ENCODE measurements around the gene ERVK3-1.
"Not testable (repeated sequence)": the region's sequence is repeated elsewhere in the genome, so short reads cannot be mapped to it uniquely, and the experiment has no call there.

Gene ERVK3-1

DNA sequence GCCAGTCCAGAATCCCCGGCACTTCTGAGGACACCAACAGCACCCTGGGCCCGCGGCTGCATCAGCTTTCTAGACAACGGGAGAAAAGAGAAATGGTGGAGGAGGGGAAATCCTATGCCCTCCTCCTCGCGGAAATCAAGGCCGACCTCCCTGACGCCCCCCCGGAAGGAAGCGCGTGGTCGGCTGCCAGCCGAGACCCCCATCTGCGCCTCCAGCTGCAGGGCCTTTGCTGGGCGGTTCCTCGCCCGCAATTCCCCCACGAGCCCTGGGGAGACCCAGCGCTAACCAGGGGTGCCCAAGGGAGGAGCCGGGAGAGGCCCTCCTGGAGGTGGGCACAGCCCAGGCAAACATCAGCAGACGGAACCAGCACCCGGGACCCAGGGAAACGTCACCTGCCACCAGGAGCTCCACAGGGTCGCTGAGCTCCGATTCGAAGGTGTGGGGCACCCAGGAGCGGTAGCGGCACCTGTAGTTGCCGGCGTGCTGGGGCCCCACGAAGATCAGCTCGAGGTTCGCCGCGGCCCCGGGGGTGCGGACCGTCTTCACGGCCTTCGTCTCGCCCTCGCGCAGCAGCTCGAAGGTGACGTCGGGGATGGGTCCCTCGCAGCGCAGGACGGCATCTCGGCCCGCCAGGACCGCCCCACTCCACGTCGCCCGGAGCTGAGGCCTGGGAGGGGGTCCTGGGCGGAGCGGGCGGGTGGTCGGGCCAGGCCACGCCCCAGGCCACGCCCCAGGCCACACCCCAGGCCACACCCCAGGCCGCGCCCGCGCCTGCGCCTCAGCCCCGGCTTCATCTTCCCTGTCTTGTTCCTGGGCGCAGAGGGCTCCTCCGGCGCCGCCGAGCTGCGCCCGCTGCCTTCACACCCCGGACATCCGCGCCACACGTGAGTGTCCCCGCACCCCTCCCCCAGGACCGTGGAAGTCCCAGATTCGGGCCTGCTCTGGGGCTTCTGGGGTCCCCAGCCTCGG lies 42.1 kb downstream of the ERVK3-1 start:
- DNase-seq, result peak; percentile 32 to 35

DNA sequence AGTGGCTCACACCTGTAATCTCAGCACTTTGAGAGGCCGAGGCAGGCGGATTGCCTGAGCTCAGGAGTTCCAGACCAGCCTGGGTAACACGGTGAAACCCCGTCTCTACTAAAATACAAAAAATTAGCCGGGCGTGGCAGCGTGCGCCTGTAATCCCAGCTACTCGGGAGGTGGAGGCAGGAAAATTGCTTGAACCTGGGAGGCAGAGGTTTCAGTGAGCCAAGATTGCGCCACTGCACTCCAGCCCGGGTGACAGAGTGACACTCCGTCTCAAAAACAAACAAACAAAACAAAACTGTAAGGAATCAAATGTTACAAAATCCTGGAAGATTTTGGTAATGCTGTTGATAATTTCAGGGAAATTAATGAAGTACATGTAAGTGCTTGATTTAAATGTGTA lies 42.9 kb downstream of the ERVK3-1 start:
- not testable (repeated sequence) for DNase-seq

DNA sequence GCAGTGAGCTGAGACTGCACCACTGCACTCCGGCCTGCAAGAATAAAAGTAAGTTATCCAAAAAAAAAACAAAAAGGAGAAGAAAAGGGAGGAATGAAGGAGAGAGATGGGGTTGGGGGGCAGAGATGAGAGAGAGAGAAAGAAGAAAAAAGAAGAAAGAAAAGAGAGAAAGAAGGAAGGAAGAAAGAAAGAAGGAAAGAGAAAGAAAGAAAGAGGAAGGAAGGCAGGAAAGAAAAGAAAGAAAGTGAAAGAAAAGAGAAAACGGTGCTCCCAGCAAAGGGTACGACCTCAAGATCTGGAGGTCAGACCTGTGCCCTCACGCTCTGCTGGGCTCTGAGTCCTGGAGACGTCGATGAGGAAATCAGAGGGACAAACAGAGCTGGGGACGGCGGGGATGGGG lies 44.4 kb downstream of the ERVK3-1 start:
- DNase-seq, result no peak

DNA sequence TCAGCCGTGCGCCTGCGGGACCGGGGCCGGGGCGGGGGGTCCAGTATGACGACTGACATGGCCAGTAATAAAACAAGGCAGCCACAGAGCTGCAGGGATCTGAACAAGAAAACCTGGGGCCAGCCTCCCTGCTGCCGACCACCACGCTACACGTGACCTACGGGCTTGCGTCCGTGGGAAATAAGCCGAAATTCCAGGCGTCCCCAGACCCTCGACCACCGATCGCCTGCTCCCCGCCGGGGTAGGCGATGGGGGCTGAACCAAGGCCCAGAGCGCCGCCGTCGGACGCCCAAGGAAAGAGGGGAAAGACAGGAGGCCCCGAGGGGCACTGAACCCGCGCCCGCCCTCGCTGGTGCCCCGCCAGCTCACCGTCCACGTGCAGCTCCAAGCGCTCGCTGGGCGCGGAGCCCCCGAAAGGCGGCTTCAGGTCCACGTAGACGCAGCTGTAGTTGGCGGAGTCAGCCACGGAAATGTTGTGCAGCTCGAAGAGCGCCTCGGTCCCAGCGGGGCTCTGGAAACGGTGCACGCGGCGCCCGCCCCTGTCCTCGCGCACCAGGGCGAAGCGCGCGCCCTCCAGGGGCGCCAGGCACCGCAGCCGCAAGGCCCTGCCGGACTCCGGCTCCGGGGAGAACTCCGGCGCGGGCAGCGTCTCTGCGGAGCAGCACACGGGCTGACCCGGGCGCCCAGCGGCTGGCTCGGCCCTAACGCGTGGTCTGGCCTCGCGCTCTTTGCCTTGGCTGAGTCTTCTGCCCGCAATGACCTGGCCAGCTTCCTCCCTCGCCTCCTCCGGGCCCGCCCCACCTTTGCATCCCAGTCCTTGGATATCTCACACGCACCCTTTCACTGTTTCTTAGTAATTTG lies 45.1 kb downstream of the ERVK3-1 start:
- no peak for DNase-seq

DNA sequence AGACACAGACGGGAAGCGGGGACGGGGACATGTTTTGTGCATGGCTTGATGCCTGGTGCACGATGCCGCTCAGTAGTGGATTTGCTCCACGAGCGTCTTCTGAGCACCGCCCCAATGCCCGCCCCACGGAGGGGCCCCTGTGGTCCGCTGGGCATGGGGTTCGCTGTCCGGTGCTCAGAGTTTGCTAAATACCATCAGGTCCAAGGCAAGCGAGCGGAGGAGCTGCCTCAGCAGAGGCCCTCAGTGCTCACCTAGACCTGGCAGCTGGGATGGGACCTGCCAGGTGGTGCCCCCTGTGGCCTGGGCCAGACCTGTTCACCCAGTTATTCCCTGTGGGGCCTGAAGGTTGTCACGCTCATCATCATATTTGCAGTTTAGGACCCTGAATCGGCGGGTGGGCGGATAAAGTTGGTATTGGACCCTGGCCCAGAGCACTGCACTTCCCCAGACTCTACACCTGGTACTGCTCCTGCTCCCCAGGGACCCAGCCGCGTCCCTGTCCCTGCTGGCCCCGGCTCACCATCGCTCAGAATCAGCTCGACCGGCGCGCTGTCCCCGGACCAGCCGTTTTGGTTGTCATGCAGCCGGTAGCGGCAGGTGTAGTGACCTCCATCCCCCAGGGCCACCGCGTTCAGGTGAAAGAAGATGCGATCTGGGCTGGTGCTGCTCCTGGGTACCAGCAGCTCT lies 45.8 kb downstream of the ERVK3-1 start:
- DNase-seq, result no peak

DNA sequence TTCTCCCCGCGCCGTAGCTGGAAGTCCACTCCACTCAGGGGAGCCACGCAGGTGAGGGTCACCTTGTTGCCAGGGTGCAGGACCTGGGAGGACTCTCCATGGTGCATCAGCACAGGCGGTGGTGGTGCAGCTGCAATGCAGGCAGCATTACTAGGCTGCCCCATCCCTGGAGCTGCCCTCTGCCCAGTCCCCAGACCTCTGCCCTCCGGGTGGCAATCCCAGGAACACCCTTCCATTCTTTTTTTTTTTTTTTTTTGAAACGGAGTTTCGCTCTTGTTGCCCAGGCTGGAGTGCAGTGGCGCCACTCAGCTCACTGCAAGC lies 46.3 kb downstream of the ERVK3-1 start:
- DNase-seq, result no peak

DNA sequence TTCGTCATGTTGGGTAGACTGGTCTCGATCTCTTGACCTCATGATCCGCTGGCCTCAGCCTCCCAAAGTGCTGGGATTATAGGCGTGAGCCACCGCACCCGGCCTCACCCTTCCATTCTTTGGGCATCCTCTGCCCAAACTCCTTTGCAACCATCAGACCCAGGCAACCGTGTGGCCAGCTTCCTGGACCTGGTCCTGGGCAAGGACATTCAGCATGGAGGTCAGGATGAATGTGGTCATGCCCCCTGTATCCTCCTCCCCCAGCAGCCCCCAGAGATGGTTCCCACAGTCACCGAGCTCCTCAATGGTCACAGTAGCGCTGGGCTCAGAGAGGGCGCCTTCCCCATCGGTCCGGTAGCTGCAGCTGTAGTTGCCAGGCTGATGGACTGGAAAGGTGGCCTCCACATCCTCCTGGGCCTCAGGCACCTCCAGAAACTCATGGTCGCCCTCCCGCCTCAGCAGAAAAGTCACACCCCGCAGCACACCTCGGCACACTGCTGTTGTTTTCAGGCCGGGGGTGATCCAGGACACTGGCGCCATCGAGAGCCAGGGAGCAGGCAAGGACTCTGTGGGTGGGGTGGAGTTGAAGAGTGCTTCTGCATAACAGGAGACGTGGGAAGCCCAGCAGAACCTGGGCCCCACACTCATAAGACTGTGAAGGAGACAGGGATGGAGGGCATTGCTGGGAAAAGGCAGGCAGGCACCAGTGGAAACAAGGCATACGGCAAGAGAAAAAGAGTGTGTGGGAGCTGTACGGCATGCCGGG lies 47.0 kb downstream of the ERVK3-1 start:
- DNase-seq, result no peak

DNA sequence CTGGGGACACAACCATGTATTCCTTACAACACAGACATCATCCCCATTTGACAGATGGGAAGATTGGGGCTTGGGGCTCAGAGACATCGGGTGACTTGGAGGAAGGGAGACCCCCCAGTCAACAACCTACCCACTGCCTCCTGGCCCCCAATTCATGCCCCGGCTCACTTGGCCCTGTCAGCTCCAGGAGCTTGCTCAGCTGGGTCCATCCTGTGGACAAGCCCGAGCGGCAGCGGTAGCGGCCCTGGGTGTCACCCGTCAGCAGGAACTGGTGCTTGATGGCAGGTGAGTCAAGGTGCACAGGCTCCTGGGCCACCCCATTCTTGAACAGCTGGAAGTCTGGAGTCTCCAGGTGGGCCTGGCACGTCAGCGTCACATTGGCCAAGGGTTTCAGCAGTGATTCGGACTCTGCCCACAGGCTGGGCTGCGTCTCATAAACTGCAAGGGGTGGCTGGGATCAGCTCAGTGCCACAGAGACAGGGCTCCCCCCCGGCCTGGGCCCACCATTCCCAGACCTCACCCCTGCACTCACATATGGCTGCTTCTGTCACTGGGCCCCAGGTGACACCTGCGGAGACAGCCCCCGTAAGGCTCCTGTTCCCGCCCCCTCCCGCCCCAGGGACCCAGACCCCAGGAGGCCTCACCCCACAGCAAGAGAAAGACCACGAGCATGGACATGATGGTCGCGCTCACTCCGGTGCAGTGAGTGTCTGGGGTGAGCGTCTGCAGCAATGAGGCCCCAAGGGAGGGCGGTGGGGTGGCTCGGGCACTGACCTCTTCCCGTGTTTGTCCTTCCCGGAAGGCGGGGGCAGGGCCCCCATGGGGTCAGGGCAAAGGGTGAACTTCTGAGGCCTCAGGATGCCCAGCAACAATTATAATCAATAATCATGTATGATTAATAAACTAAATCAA lies 47.8 kb downstream of the ERVK3-1 start, which contains the start of gene A1BG:
TSS of gene A1BG (minus strand) at position 733 of the 912 bp plus-strand sequence. CDS start at position 678, 55 bp downstream.
- DNase-seq, result no peak

DNA sequence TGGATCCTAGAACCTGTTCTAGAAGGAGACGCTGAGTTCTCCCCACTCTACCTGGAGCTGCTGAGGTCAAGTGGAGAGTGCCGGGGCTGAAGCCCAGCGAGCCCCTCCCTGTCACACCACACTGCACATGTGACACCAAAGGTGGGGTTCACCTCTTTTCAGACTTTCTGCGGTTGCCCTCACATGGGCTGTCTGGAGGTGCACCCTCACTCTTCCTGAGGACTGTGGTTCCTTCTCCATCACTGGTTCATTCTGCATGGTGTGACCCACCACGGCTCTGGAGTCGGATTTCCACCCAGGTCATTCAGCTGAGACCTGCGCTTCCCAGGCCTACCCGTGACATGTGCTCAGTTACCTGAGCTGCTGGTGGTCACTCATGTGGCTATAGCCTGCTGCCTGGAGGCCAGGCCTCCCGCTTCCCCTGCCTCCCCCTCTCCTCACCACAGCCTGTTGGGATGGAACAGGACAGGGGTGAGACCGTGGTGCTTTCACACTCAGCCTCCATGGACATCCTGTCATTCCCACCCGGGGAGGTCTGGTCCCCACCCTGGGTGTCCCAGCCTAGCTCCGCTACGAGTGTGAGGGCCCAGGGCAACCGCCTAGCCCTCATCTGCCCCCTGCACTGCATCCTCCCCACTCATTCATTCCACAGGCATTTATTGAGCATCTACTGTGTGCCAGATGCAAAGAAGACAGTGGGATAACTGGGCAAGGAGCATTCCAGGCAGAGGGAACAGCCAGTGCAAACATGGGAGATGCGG lies 48.7 kb downstream of the ERVK3-1 start:
- no peak for DNase-seq

DNA sequence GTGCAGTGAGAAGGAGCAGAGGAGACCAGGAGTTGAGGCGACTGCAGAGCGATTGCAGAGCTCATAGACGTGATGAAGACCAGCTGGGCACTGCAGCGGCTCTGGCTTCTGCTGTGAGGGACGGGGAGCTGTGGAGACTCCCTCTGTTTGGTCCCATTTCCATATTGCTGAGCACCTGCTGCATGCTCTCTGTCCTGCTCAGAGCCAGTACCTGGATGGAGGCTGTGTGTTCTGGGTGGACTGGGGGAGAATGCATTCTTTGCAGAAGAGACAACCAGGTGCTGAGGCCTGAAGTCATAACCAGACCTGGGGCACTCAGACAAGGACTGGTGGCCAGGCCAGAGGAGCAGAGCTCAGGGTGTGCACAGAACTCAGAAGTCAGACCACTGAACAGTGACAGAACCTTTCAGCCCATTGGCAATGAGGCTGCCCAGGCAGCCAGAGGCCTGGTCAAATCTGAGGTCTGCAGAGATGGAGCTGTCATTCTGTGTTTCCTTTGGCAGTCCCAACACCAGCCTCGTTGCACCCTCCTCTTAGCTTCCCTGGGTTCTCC lies 49.4 kb downstream of the ERVK3-1 start:
- DNase-seq, result no peak

DNA sequence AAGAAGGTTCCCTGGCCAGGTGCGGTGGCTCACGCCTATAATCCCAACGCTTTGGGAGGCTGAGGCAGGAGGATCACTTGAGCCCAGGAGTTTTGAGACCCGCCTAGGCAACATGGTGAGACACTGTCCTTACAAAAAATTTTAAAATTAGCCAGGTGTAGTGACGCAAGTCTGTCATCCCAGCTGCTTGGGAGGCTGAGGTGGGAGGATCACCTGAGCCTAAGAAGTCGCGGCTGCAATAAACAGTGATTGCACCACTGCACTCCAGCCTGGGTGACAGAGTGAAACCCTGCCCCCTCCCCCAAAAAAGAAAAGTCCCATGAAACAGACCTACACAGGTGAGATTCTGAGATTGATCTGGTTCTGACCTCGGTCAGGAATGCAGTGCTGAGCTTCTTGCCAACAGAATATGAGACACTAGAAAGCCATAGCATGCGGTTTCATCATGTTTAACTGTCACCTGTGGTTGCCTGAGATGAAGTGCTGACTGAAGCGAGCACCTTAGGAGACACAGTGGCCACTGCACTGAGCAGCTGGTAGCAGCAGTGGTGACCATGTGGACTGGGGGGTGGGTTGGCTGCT lies 50.1 kb downstream of the ERVK3-1 start:
- DNase-seq, result no peak

DNA sequence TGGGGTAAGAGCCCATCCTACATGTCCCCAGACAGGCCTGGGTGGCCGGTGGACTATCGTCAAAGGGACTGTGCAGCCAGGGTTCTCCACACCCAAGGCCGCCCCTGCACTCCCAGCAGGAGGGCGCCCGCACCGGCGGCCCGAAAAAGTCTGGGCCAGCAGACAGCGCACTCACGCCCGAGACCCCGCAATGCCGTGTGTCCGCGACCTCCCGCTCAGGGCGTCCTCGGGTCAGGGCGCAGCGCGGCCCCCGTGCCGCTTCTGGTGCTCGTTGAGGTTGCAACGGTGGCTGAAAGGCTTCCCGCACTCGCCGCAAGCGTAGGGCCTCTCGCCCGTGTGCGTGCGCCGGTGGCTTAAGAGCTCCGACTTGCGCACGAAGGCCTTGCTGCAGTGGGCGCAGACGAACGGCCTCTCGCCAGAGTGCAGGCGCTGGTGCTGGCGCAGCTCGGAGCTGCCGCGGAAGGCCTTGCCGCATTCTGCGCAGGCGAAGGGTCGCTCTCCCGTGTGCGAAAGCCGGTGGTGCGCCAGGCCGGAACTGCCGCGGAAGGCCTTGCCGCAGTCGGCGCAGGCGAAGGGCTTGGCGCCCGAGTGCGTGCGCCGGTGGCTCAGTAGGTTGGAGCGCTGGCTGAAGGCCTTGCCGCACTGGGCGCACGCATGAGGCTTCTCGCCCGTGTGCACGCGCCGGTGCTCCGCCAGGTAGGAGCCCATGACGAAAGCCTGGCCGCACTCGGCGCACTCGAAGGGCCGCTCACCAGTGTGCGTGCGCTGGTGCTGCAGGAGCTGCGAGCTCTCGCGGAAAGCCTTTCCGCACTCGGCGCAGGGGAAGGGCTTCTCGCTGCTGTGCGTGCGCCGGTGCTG lies 51.0 kb downstream of the ERVK3-1 start:
- peak in 1 of 2 experiments; percentile 13 for DNase-seq

DNA sequence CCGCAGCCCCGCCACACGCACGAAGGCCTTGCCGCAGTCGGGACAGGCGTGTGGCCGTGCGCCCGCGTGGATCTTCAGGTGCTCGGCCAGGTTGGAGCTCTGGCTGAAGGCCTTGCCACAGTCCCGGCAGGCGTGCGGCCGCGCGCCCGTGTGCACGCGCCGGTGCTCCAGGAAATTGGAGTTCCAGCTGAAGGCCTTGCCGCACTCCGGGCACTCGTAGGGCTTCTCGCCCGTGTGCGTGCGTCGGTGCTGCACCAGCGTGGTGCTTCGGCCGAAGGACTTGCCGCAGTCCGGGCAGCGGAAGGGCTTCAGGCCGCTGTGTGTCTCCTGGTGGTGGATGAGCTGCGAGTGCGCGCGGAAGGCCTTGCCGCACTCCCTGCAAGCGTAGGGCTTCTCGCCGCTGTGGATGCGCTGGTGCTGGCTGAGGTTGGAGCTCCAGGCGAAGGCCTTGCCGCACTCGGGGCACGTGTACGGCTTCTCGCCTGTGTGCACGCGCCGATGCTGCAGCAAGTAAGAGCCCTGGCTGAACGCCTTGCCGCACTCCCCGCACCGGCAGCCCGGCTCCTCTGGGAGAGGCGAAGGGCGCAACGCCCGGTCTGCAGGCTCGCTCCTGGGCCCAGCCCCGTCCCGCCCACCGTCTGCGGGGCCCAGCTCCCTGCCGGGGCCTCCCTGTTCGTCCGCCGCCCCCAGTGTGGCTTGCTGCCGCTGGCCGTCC lies 51.7 kb downstream of the ERVK3-1 start:
- DNase-seq, result no peak

DNA sequence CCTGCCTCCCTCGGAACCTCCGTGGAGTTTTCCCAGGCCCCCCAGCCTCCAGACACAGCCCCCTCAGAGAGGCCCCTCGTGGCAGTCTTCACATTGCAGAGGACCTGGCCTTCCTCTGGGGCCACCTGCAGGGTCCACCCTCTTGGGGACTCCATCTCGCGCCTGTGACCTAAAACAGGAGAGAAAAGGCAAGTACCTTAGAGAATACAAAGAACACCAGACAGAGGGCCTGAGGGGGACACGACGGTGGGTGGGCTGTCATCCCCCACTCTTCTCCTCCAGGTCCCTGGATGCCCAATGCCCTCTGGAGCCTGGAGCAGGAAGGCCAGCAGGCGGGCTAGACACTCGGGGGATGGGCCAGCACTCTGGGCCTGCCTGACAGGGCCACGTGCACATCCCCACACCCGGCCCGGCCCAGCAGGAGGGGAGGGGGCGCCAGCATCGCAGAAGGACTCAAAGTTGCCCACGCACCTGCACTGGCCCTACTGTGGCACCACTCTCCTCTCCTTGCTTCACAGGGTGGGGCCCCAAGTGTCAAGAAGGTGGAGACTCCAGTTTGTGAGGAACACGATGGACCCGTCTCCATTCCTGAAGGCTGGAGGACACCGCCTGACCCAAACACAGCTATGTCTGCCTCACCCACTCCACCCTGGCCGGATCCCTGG lies 52.4 kb downstream of the ERVK3-1 start:
- DNase-seq, result no peak

DNA sequence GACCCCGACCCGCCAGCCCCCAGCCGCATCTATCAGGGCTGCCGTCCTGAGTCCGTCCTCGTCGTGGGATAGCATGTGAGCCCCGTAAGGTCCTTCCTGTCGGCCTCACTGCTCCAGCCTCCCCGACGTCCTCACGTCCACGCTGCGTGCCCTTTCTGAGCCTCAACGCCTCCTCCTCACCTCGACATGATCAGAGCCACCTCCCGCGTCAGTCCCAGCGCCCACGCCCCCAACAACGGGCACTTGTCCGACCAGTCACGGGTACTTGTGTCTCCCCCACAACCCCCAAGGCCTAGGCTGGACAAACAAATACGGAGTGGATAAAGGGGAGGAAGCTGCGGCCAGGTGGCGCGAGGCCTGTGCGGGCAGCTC lies 56.7 kb downstream of the ERVK3-1 start:
- peak; percentile 26 to 34 for DNase-seq

DNA sequence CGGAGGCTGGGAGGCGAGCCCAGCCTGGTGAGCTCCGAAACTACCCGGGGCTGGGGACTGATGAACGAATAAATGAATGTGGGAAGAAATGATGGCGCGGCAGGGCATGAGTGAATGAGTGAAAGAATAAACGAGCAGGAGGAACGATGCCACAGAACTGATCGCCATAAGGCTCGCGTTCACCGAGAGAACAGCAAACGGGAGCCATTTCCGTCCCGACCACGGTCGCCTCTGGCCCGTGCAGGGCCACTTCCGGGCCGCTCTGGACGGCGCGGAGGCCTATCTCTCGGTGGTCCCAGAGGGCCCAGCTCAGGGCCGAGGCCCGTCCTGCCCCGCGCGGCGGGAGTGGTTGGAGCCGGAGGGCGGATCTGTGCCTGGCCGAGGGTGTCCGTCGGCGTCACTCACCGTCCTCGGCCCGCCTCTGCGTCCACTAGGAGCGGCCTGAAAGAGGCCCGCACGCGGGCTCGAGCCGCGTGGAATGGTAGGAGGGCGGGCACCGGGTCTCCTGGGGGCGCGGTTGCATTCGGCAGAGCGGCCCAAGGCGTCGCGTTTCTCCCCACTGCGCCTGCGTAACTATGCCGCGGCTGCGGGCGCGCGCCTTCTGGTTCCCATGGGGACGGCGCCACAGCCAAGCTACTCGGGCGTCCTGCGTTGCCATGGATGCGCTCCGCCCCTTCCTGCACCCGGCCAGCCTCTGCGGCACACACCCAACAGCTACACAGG lies 57.3 kb downstream of the ERVK3-1 start, which contains the start of gene ZNF497:
TSS of gene ZNF497 (minus strand) at position 480 of the 723 bp plus-strand sequence. CDS start 5,116 bp downstream, outside the sequence.
- DNase-seq, result peak; percentile 95 to 96

DNA sequence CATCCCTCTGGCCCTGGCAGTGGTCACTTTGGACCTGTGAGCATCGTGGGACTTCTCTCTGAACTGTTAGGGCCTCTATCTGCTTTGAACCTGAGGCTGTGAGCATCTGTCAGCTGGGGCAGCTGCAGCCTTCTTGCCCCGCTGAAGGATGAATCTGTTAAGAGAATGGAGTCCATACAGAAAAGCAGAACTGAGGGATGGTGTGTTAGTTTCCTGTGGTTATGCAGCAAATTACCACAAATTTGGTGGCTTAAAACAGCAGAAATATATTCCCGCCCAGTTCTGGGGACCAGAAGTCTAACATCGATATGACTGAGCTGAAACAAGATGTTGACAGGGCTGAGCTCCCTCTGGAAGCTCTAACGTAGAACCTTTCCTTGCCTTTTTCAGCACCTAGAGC lies 59.0 kb downstream of the ERVK3-1 start:
- DNase-seq, result no peak

Measured in activated CD4-positive, alpha-beta T cell treated with anti-CD3 and anti-CD28 coated beads, Interleukin-2, amount 50 U/mL, for 4 hours (primary cell).